ENCODE data around the gene ZMYM3.

GRCh38 chrX:71214152-71214551 is 39.8 kb downstream of the ZMYM3 start:
- no peak for TF ChIP-seq ATF1 (CRISPR knock-in tag; IDR thresholded peaks at IDR 0.05)
- no peak for TF ChIP-seq ARID4B (CRISPR knock-in tag; IDR thresholded peaks at IDR 0.05; ENCODE audit: borderline replicate concordance)
- TF ChIP-seq, protein P1, sequence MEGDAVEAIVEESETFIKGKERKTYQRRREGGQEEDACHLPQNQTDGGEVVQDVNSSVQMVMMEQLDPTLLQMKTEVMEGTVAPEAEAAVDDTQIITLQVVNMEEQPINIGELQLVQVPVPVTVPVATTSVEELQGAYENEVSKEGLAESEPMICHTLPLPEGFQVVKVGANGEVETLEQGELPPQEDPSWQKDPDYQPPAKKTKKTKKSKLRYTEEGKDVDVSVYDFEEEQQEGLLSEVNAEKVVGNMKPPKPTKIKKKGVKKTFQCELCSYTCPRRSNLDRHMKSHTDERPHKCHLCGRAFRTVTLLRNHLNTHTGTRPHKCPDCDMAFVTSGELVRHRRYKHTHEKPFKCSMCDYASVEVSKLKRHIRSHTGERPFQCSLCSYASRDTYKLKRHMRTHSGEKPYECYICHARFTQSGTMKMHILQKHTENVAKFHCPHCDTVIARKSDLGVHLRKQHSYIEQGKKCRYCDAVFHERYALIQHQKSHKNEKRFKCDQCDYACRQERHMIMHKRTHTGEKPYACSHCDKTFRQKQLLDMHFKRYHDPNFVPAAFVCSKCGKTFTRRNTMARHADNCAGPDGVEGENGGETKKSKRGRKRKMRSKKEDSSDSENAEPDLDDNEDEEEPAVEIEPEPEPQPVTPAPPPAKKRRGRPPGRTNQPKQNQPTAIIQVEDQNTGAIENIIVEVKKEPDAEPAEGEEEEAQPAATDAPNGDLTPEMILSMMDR (IDR thresholded peaks at IDR 0.05): no peak
- no peak for TF ChIP-seq NR3C1 (CRISPR knock-in tag; conservative IDR thresholded peaks at IDR 0.05; ENCODE audit: low read depth)
- no peak for TF ChIP-seq FOXK1 (CRISPR knock-in tag; IDR thresholded peaks at IDR 0.05)
- no peak for TF ChIP-seq ZBTB21 (CRISPR knock-in tag; IDR thresholded peaks at IDR 0.05; ENCODE audit: borderline replicate concordance)
- TF ChIP-seq ZNF263 (CRISPR knock-in tag; IDR thresholded peaks at IDR 0.05; ENCODE audit: low read depth): no peak
- TF ChIP-seq ETV6 (CRISPR knock-in tag; IDR thresholded peaks at IDR 0.05): no peak
- no peak for TF ChIP-seq TEAD4 (CRISPR knock-in tag; IDR thresholded peaks at IDR 0.05)
- no peak for TF ChIP-seq KAT7 (CRISPR knock-in tag; IDR thresholded peaks at IDR 0.05; ENCODE audit: borderline replicate concordance)
- no peak for TF ChIP-seq CREM (CRISPR knock-in tag; IDR thresholded peaks at IDR 0.05)
